NCI-H2107 treated with DMSO at 0.1 percent for 48 hours (cell line): Measurements from ENCODE around the gene CDK2AP2.
A peak's percentile ranks its signal among the peaks of the same experiment; 100 is the strongest.
"Not testable (repeated sequence)": the region's sequence is repeated elsewhere in the genome, so short reads cannot be mapped to it uniquely, and the experiment has no call there.

Source experiments
- DNase-seq: peaks from one replicate; lab custom pipeline; 2025; ENCODE audit not compliant: unreplicated experiment; lab: John Stamatoyannopoulos, UW

The CDK2AP2 gene

DNA sequence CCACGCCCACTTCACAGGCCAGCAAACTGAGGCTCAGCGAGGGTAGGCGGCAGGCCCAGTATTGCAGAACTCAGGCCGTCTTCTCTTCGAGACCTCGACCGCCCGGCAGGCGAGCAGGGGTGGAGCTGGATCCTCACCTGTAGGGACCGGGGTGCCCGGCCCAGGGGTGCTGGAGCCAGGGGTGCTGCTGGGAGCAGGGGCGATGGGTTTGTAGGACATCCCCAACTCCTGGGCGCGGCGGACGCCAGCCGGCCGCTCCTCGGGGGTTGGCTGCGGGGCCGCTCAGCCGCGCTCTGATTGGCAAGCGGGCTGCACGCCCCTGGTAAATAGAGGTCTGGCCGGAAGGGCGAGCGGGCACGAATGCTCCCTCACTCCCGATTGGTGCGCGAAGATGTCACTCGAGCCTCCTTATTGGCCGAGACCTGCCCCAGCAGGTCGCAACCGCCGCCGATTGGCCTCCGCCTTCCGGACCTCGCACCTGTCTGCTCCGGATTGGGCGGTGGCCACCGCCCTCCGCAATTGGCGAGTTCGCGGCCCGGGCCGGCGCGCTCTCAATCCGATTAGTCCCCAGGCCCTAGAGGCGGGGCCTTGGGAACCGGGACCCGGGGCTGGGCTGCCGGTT, at the start of gene CDK2AP2:
TSS of gene CDK2AP2 (minus strand) at position 299 of the 622 bp plus-strand sequence. CDS start at position 219, 80 bp downstream.
- peak; percentile 90 for DNase-seq

GRCh38 chr11:67556244-67556643, 48.3 kb upstream of the CDK2AP2 start:
- DNase-seq = no peak

- DNase-seq = not testable (repeated sequence)
Measured at GRCh38 chr11:67551697-67552096, 43.7 kb upstream of the CDK2AP2 start.

DNA sequence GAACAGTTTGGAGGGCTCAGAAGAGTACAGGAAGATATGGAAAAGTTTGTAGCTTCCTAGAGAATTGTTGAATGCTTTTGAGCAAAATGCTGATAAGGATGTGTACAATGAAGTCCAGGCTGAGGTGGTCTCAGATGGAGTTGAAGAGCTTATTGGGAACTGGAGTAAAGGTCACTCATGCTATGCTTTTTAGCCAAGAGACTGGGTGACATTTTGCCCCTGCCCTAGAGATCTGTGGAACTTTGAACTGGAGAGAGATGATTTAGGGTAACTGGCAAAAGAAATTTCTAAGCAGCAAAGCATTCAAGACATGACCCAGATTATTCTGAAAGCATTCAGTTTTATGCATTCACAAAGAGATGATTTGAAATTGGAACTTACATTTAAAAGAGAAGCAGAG, 43.2 kb upstream of the CDK2AP2 start:
- no peak for DNase-seq

GRCh38 chr11:67548555-67549110, 40.7 kb upstream of the CDK2AP2 start:
- no peak for DNase-seq

DNA sequence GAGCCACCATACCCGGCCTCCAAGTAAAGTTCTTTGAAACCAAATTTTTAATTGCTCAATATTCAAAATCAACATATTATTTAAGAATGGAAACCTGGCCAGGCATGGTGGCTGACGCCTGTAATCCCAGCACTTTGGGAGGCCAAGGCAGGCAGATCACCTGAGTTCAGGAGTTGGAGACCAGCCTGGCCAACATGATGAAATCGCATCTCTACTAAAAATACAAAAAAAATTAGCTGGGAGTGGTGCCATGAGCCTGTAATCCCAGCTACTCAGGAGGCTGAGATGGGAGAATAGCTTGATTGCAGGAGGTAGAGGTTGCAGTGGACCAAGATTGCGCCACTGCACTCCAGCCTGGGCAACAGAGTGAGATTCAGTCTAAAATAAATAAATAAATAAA, 40.1 kb upstream of the CDK2AP2 start:
- DNase-seq = not testable (repeated sequence)

GRCh38 chr11:67545280-67545679, 37.3 kb upstream of the CDK2AP2 start:
- DNase-seq = no peak

- DNase-seq = no peak
Measured at GRCh38 chr11:67544616-67545242, 36.8 kb upstream of the CDK2AP2 start.

GRCh38 chr11:67543585-67543984, 35.6 kb upstream of the CDK2AP2 start:
- DNase-seq = no peak

GRCh38 chr11:67542971-67543370, 35.0 kb upstream of the CDK2AP2 start:
- DNase-seq = no peak

GRCh38 chr11:67542169-67542568, 34.2 kb upstream of the CDK2AP2 start:
- no peak for DNase-seq

- DNase-seq = no peak
Measured at GRCh38 chr11:67541198-67541597, 33.2 kb upstream of the CDK2AP2 start.

- DNase-seq = no peak
Measured at GRCh38 chr11:67539550-67539949, 31.6 kb upstream of the CDK2AP2 start.

DNA sequence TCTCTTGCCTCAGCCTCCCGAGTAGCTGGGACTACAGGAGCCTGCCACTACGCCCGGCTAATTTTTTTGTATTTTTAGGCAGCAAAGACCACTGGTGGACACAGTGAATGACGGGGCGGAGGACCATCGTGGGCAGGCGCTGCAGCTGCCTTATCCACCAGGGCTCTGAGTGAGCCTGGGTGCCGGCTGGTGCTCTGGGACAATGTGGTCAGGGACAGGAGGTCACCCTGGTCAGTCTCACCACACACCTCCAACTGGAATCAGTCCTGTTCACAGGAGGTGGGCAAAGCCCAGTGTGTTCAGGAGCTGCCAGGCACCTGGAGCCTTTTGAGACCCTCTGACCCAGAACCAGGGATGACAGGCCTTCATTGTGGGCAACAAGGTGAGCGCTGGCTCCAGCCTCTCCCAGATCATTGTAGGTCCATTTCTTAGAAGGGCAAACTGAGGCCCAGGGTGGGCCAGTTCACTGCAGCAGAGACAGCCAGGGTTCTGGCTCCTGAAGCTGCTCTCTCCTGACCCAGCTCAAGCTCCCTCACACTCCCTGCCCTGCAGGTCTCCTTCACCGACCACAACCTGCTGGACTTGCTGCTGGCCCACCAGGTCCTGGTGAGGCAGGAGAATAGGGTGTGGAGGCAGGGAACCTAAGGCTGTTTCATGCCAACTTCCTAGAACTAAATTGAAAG, 31.0 kb upstream of the CDK2AP2 start:
- DNase-seq = no peak

GRCh38 chr11:67538306-67538705, 30.3 kb upstream of the CDK2AP2 start:
- no peak for DNase-seq

GRCh38 chr11:67535561-67535960, 27.6 kb upstream of the CDK2AP2 start:
- no peak for DNase-seq

DNA sequence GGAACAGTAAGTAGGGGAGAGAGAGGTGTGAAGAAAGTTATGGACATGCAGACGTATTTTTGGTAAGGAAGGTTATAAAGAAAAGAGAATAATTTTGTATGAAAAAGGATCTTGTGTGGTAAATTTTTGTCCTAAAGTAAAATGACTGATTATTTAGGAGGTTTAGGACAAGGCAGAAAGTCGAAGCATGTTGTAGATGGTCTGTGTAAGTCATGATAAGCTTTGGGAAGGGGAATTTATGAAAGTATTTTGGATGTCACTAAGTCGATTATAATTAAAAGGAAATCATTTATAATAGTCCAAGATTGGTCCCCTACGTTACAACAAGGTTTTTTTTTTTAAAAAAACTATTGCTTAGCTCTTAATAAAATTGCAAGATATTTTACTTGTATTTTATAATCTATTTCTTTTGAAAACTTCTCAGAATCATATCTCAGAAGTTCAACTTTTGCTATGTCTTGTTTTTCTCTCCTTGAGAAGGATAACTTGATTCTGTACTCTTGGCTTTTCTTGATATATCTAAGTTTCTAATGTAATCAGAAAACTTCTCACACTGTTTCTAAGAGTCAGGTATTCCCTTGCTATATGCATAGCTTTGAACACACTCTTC, 26.2 kb upstream of the CDK2AP2 start:
- DNase-seq = no peak

GRCh38 chr11:67532889-67533288, 24.9 kb upstream of the CDK2AP2 start:
- no peak for DNase-seq

GRCh38 chr11:67530282-67530592, 22.3 kb upstream of the CDK2AP2 start:
- no peak for DNase-seq

GRCh38 chr11:67528376-67528775, 20.4 kb upstream of the CDK2AP2 start:
- no peak for DNase-seq

DNA sequence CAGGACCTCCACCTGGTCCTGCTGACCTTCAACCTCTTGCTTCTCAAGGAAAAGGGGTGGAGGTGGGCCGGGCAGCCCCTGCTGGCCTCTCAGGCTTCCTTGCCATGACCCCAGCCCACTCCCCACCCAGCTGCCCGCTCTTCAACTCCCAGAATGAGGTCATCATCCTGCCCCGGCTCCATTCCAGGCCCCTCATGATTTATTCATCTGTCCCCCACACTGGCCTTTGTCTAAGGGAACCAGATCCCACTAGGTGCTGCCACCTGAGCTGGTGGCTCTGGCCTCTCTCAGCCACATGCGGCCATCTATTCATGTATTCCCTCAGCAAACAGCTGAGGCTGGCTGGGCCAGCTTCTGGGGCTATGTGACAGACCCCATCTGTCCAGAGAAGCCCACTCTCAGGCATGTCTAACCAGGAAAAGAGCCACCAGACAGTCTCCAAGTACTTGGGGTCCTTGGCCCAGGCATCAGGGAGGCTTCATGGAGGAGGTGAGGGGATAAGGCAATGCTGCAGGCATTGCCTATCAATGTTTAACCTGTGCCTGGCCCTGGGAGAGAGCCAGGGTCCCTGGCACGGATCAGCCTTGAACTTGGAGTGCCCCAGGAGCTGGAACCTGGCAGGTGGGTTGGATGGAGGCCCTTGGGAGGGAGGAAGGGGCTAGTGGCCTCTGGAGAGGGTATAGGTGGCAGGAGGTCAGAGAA, 17.5 kb upstream of the CDK2AP2 start:
- no peak for DNase-seq
